Lung microvascular endothelial cell (primary cell): ENCODE measurements around the gene CEP126. TPM values are rescaled to one million over a fixed set of nuclear protein-coding genes. Genes with fewer than 3 reads are reported as not detected.

Source experiments
- DNase-seq, 2 donors: peaks; one replicate each; pipeline versions ENCODE4 v3.0.0 to v3.0.0-alpha.2; 2010; ENCODE audit warnings: low read depth in 2 of 2
- total RNA-seq: library from RNA; depleted of rRNA; stranded (reverse); fragments of >200 nt; gene quantifications from 2 replicates; pipeline ENCODE4 v1.2.1, GENCODE V29; 2014

Gene CEP126, protein sequence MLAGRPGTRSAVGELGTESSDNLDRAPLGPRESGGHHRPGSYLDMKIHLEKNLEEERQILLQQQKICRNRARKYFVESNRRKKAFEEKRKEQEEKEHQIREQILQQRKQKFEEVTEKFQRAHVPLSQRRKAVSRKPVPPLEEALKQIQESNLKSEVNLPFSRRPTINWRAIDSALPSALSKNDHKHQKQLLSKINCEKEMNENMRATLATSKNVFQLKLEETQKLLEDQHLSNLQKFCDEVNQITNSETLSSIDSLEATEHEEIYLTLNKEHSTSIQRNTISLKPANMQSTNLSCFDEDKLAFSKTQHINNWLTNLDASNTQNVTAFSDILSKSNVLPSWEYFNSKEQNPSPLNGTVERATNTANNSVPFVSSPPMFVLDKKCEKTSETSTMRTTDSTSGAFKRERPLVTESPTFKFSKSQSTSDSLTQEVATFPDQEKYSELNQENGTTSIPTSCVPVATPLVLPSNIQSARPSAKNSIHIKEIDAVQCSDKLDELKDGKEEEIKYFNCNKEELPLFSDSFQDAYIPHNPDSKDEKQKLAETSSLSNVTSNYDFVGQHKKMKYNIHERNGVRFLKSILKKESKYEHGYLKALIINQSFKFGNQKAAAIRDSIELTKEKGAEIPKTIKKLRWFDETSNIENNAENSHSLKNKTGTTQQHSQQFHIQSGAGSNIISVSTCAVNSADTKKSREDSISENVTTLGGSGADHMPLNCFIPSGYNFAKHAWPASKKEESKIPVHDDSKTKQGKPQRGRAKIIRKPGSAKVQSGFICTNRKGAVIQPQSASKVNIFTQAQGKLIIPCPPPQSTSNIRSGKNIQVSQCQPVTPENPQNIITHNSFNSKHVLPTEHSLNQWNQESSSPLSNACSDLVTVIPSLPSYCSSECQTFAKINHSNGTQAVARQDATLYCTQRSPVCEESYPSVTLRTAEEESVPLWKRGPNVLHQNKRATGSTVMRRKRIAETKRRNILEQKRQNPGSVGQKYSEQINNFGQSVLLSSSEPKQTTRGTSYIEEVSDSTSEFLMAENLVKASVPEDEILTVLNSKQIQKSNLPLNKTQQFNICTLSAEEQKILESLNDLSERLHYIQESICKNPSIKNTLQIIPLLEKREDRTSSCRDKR
- total RNA-seq: 0.40 and 0.65 TPM in 2 replicates

DNA sequence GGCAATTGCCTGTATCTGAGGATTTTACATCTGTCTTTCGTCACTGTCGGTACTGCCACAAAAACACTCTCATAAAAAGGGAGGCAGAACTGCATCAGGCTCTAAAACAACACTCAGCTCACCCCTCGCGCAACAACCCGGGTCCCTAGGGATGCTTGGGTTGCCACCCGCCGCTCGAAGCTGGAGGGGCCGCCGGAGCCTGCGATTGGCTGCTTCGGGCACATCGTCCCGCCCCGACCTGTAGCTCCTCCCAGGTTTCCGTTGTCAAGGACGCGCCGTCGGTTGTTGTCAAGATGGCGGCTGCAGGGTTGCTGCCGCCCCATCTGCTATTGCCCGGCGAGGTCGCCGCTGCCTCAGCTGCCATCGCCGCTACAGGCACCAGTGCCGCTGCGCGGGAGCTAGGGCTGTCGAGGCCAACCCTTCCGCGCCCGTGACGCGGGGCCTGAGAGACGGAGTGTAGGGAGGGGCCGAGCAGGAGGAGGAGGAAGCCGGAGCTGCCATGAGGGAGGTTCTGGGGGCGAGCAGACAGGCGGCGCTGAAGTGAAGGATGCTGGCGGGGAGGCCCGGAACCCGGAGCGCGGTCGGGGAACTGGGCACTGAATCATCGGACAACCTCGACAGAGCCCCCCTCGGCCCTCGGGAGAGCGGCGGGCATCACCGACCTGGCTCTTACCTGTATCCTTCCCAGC lies at the start of gene CEP126:
TSS of gene CEP126 (plus strand) at position 273 of the 689 bp plus-strand sequence. CDS start at position 548, 275 bp downstream.
- peak; percentile 94 to 96 for DNase-seq

DNA sequence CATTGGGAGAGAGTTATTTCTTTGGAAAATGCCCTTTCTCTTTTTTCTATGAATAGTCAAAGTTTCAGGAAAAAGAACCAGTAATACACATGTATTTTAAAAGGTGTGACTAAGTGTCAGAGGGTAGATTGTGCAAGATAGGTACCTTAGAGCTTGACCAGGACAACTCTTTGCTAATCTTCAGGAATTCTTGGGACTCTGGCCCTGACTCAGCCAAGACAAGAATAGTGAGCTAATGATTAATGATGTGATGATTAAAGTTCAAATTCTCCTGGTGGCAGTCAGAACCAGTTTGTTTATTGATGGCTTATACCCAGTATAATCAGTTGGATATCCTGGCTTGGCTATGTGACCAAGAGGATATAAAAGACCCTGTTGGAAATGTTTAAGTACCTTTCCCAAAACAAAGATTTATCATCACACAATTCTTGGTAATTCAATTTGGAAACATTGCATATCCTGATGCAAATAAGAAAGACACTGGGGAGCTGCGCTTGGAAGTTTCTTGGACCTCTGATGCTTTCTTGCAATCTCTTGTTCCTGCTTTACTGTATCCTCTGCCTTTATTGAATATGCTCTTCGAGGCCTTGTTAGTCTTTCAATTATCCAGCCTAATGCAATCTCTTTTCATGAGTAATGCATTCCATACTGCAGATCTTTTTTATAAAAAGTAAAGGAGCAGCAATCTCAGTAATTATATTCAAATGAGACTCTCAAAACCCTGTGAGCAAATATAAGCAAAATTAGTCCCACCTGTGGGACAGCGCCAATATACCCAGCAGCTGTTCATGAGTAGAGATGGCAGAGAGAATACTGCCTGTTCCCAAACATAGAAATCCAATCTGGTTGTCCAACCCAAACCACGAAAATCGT lies 48.0 kb upstream of the CEP126 start:
- peak in 1 of 2 donors; percentile 38 for DNase-seq

DNA sequence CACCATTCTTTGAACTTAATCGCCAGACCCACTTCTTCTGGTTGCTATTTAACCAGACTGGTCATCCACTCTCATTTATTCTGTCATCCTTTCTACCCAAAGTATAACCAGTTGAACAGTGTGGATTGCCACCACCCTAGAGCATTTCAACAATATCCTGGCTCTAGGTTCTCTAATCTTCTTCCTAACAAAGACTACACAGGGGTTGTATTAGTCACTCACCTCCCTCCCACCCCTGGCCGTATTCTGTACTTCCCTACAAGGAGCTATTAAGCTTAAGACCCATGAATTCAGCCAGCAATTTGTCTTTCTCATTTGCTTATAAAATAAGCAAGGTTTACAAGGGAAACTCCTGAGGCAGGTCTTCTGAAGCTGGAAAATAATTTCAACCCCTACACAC lies 46.9 kb upstream of the CEP126 start:
- DNase-seq: peak in 1 of 2 donors; percentile 4

DNA sequence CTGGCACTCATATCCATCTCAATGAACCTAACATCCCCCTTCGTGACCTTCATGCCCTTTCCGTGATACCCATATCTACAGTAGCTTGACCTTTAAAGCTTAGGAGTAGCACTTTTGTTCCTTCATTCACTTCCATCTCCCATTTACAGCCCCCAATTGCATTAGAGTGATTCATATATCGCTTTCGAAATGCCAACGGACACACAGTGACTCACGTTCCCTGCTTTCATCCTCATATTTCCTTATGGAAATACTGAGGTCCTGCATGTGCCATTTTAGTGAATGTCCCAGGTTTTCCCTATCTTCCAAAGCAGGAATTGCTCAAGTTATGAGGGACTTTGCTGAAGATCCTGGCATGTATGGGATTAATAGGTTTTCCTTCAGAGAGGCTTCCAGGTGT lies 44.3 kb upstream of the CEP126 start:
- DNase-seq: peak; percentile 56 to 70

DNA sequence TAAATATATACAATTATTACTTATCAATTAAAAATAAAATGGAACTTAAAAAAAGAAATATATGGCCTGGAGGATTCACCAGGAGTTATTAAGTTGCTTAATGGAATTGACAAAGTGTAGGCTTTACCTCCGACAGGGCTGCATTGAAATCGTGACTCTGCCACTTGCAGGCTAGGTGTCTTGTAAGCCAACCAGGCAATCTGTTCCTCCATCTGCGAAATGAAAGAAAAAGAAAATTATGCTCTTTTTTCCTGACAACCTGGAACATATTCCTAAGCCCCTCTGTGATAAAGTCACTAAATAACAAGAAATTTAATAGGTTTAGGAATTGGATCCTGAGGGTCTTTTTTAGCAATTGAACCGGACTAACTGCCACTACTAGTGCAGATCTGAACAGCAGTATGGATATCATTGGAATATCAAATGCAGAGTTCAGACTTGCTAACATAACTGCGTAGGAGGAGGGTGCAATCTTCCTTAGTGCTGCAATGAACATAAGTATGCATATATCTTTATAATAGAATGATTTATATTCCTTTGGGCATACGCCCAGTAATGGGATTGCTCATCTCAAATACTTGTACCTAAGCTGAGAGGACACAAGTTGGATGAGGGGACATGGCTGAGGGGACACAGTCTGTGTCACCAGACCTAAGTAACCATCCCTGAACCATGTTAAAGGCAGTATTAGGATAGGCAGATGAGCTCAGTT lies 42.5 kb upstream of the CEP126 start:
- no peak for DNase-seq

DNA sequence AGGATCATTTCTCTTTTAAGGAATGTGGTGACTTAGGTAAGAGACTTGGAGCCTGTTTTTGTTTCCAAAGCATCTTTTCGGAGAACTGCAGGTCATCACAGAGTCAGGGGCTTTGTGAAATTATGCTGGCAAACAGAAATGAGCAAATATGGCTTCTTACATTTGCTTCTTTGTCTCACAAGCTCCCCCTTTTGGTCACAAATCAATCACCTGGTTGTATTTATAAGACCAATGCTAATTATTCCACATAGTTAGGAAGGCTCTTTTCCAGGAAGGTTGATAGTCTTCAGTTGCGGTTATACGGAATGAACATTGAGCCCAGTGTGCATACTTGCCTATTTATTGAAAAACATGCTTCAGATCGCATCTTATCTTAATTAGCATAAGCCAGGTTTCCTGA lies 34.6 kb upstream of the CEP126 start:
- peak; percentile 72 to 75 for DNase-seq

DNA sequence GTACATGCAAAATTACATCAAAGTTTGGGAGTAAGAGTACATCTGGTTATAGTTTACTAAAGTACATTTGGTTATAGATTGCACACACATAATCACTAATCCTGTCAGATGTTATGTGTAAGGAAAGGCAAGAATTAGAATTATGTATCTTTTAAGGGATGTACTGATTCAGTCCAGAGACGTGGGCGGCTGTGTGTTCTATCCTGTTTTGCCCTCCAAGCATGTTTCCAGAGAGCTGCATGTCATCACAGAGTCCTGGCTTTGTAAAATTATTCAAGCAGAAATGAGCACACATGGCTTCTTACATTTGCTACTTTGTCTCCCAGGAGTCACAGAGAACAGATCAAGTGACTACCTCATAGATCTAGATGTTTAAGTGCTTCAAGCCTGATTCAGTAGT lies 33.2 kb upstream of the CEP126 start:
- no peak for DNase-seq

DNA sequence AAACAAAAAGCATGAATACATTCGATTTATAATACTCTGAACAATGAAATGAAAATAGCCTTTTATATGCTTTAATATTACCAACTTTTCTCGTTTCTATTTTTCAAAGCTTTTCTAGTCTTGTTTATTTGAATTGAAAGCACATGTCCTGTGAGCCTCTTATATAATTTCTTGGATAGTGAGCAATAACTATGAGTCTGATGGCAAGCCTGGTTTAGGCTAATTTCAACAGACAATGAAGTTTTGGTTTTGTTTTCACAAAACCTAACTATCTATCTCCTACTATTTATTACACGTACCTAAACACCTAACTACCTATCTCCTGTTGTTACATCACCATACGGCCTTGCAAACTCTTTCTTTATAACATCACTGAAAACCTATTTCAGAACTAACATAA lies 29.2 kb upstream of the CEP126 start:
- no peak for DNase-seq

DNA sequence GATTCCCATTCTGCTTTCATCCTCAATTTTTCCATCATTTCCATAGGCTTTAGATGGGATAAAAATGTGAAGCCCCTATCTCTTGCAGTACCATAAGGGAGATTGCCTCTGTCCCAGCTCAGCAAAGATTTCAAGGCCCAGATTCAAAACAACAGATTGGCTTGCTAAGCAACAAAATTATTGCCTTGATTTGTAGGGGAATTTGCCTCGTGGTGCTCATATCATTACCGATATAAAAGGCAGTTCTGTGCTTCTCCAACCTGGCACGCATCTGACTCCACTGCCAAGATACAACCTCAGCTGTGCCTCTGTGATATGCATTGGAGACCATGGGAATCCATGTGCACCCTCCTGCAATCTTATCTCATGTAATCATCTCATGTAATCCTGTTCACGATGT lies 25.0 kb upstream of the CEP126 start:
- no peak for DNase-seq

DNA sequence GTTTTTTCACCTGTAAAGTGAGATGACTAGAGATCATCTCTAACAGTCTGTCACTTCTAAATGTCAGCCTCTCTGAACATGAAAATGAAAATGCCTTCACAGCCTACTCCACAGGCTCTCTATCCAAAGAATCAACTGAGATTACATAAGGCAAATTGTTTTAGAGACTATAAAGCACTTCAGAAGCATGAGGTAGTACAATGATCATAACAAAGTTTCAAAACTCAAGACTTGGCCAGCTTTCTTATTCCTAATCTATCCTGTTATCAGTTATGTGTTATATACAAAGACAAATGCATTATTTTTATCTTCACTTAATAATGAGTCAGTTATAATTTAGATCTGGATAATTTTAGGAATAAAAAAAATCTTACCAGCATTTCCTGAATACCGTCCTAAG lies 20.3 kb upstream of the CEP126 start:
- DNase-seq: no peak

DNA sequence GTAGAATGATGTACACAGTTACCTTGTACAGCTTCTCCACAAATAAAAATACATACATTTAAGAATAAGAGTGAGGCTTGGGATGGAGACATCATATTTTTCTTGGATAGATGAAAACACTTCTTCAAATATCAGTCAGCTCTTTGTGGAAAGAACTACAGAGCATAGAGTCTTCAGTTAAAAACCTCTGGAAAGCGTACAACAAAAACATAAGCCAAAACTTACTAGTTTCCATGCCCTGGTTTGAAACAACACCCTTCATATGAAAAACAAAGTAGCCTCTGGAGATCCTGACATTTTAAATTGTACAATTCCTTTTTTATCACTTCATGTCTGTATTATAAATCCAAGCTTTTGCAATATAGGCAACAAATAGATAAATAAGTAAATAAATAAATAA lies 7.0 kb upstream of the CEP126 start:
- DNase-seq: no peak

DNA sequence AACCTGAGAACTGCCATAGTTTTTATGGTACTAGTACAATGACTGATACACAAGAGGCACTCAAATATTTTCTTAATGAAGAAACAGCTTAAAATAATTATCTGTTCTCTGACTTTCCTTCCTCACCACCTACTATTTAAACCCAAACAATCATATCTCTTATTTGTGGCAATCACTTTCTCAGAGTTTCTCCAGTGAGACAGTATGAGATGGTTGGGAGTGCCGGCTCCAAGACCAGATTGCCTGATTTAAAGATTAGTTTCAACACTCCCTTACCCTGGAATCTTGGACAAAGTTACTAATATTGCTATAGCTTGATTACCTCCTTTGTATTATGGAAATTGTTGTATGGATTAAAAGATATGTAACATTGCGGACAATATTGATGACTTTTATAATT lies 5.7 kb upstream of the CEP126 start:
- no peak for DNase-seq

DNA sequence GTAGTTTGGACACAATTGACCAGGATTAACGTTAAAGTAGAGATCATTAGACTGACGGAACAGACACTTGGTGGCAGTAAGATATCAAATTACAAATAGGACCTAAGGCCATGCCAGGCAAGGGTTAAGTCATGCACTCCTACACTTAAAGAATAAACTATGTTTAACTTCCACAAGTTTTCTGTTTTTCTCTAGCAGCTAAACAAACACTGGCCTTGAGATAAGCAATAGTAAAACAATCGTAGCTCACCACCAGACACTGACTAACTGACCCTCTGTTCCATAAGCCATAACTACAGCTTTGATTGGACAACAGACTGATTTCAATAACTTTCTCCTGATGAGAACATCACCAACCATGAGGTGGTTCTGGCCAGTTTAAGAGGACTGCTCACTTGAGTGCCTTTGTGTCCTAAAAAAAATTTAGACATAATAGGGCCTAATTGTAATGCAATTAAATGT lies 2.0 kb upstream of the CEP126 start:
- DNase-seq: peak; percentile 64 to 79

DNA sequence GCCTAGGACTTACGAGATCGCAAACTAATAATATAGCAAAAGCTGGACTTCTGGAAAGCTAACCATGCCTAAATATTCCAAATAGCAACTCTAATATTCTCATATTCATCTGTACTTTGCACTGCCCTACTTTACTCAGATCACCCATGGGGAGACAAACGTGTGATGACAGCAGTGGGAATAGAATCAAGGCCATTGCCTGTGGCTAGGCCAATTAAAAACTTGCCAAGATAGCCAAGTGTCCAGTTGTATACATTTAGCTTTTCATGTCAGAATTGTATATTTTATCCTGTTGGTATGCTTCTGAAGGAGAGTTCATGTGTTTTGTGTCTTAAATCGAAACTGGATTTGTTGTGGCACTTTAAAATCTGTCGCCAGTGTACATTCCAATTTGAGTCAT lies 1.2 kb upstream of the CEP126 start:
- DNase-seq: no peak

DNA sequence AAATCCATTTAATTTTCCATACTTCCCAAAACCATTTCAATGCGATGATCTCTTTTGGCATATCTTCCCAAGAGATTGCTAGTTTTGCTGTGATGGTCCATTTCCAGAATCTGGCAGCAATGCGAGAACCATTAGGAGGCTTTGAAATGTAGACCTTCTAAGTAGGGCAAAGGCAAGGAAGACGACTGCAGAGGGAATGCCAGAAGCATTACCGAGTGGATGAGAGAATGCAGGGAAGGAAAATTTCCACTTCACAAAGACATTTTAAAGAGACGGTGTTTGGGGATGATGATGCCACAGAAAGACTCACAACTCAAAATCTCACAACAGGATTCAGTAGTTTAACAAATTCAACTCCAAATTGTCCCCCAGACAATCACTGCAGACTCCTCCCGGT lies 471 bp upstream of the CEP126 start:
- no peak for DNase-seq

DNA sequence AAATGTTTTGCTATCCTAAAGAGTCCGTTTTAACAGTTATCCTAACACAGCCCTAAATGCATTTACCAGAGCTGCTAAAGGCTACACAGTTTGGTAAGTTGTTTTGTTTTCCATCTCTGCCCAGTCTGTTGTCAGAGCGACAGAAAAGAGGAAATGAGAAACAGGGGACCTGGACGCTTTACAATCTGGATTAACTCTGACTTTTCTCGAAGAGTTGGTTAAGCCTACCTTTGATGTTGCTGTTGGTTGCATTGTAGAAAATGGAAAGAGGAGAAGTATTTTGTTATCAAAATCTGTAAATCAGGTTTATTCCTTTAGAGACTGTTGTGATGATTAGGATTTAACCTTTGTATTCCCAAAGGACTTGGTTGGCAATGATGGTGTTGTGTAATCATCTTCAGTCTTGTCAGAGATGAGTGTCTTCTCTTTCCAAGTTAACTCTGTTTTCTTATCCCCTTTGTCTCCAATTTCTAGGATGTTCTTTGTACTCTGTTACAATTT lies 1.0 kb downstream of the CEP126 start:
- DNase-seq: peak; percentile 52 to 79

DNA sequence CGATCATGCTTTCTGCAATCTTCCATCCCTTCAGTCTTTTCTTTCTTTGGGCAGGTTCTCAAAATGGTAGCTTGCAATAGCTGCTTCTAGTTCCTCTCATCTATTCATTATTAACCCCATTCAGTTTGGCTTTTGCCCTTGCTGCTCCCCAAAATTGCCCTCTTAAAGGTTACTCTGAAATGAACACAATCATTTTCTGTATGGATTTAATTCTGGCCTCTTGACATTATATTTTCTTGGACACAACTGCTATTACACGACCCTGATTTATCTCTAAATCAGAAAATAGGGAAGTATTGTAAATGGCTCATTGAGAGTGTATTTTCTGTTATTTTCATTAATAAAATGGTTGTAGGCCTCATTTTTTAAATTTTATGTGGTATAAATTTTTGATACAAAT lies 1.6 kb downstream of the CEP126 start, which contains the start of gene ANGPTL5:
TSS of gene ANGPTL5 (minus strand) at position 101 of the 400 bp plus-strand sequence. CDS start 8,613 bp downstream, outside the sequence.
- no peak for DNase-seq

DNA sequence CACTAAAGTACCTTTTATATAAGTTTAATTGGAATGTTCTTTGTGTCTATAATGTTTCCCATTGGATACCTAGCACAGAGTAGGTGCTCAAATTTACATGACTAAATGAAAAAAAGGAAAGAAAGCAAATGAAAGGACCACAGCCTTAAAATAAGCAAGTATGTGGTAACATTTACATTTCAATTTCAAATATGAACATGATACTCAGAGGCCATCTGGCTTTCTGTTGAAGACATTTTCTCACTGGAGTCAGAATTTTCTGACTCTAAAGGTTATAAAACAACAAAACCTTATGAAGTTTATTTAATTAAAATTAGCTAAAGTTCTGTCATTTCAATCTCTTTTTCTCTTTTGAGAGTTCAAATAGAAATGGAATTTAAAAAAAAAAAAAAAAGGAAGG lies 2.4 kb downstream of the CEP126 start:
- DNase-seq: no peak

DNA sequence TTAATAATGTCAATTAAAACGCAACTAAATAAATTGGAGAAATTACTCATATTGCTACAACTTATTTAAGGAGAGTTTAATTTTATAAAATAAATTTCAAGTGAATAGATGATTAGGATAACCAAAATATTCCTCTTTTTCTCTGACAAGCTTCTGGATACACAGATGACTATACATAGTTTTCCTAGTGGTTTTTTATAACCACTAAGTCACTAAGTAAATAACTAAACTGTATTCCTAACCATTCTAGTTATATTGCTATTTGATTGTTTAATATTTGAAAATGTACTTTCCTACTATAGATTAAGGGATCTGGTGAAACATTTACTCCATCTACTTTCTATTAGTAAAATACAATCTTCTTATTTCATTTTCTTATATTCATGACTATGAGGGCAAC lies 6.2 kb downstream of the CEP126 start:
- DNase-seq: no peak
